Measurements from ENCODE around the gene UBXN6. TPM values are rescaled to one million over a fixed set of nuclear protein-coding genes. Genes with fewer than 3 reads are reported as not detected.

The UBXN6 gene
- total and polyA plus RNA-seq, 10 donors = 72.3 to 146 (median 91.4) TPM

- Histone ChIP-seq H3K4me1 (peaks cover 0 to 10% (median 3%) of the 10 kb centered on the region in 6 donors), H3K4me3 (no peak overlapping the region), H3K27me3 (replicated peaks in 1 of 7) (no peaks in the 10 kb centered on the region), H3K36me3 (peaks cover 6 to 85% (median 73%) of the 10 kb centered on the region in 6 donors), H3K9me3 (no peaks in the 10 kb centered on the region), H3K27ac (no peak overlapping the region)
- intact Hi-C loops (cut with DNase I; ENCODE audit: low total_unique reads) = no loop called here
- WGBS, 5 donors = 93 to 97% (median 94%) methylated on average over 38 to 58 of the region's 58 CpGs
- no peak for DNase-seq
- TF ChIP-seq POLR2A (IDR thresholded peaks at IDR 0.05) (no peak), POLR2AphosphoS5 (IDR thresholded peaks at IDR 0.05) (peak in 2 of 3 donors; percentile 32 to 56)
Measured at GRCh38 chr19:4445963-4446703, 11.5 kb downstream of the UBXN6 start.

- intact Hi-C loops (cut with DNase I; ENCODE audit: low total_unique reads) = no loop called here
- TF ChIP-seq POLR2AphosphoS5 (IDR thresholded peaks at IDR 0.05) (peak in 1 of 3 donors; percentile 58), POLR2A (IDR thresholded peaks at IDR 0.05) (no peak), CTCF (IDR thresholded peaks at IDR 0.05 in 8 of 11, conservative IDR thresholded peaks at IDR 0.05 in 3 of 11) (no peak)
- no peak for DNase-seq
- no peaks in the 10 kb centered on the region for H3K9me3 ChIP-seq
- H3K27me3 ChIP-seq (replicated peaks in 1 of 7) = no peaks in the 10 kb centered on the region
- H3K36me3 ChIP-seq = peaks cover 6 to 85% (median 64%) of the 10 kb centered on the region in 6 donors
- WGBS, 5 donors = 76 to 89% (median 84%) methylated on average over 23 to 36 of the region's 36 CpGs
- H3K4me3 ChIP-seq = no peak overlapping the region
- H3K27ac ChIP-seq = no peak overlapping the region
- H3K4me1 ChIP-seq = peaks cover 0 to 10% (median 3%) of the 10 kb centered on the region in 6 donors
Measured at GRCh38 chr19:4444765-4445741, 12.5 kb downstream of the UBXN6 start.

- Histone ChIP-seq H3K36me3 (peaks cover 6 to 85% (median 55%) of the 10 kb centered on the region in 6 donors), H3K27ac (no peak overlapping the region), H3K4me1 (peaks cover 0 to 10% (median 3%) of the 10 kb centered on the region in 6 donors), H3K27me3 (replicated peaks in 1 of 7) (no peaks in the 10 kb centered on the region), H3K4me3 (no peak overlapping the region), H3K9me3 (no peaks in the 10 kb centered on the region)
- TF ChIP-seq POLR2A (IDR thresholded peaks at IDR 0.05) (no peak), CTCF (IDR thresholded peaks at IDR 0.05 in 8 of 11, conservative IDR thresholded peaks at IDR 0.05 in 3 of 11) (no peak), POLR2AphosphoS5 (IDR thresholded peaks at IDR 0.05) (peak in 1 of 3 donors; percentile 59)
- intact Hi-C loops (cut with DNase I; ENCODE audit: low total_unique reads) = no loop called here
- no peak for DNase-seq
- WGBS, 5 donors = 80 to 87% (median 85%) methylated on average over 10 to 20 of the region's 20 CpGs
Measured at GRCh38 chr19:4443966-4444764, 13.4 kb downstream of the UBXN6 start.

GRCh38 chr19:4443188-4443587, 14.4 kb downstream of the UBXN6 start:
- H3K4me3 ChIP-seq = no peak overlapping the region
- DNase-seq = no peak
- H3K4me1 ChIP-seq = peaks cover 0 to 10% (median 3%) of the 10 kb centered on the region in 6 donors
- TF ChIP-seq POLR2AphosphoS5 (IDR thresholded peaks at IDR 0.05) (no peak), CTCF (IDR thresholded peaks at IDR 0.05 in 8 of 11, conservative IDR thresholded peaks at IDR 0.05 in 3 of 11) (no peak), POLR2A (IDR thresholded peaks at IDR 0.05) (no peak)
- H3K36me3 ChIP-seq = peaks cover 3 to 85% (median 45%) of the 10 kb centered on the region in 6 donors
- H3K27me3 ChIP-seq (replicated peaks in 1 of 7) = no peaks in the 10 kb centered on the region
- 91 to 98% (median 95%) methylated on average over 15 of the region's 15 CpGs for WGBS, 5 donors
- no peak overlapping the region for H3K27ac ChIP-seq
- intact Hi-C loops (cut with DNase I; ENCODE audit: low total_unique reads) = no loop called here
- H3K9me3 ChIP-seq = no peaks in the 10 kb centered on the region
